Kidney epithelial cell (primary cell): ENCODE measurements around the gene PHPT1. TPM values are rescaled to one million over a fixed set of nuclear protein-coding genes. Genes with fewer than 3 reads are reported as not detected.
"Not testable (repeated sequence)": the region's sequence is repeated elsewhere in the genome, so short reads cannot be mapped to it uniquely, and the experiment has no call there.

Experiments used
- DNase-seq: peaks from one replicate; pipeline ENCODE4 v3.0.0-alpha.2; 2010; ENCODE audit warnings: low read depth
- H3K27me3 ChIP-seq: 2 replicates; pipeline ENCODE4 v1.6.0; 2011; ENCODE audit warnings: low read length; ENCODE audit not compliant: control insufficient read depth, insufficient read depth
- H3K36me3 ChIP-seq: 2 replicates; pipeline ENCODE4 v1.5.1; 2011; ENCODE audit warnings: low read length; ENCODE audit not compliant: control insufficient read depth, insufficient read depth
- H3K4me3 ChIP-seq: 2 replicates; pipeline ENCODE4 v1.5.1; 2011; ENCODE audit warnings: low read depth, mild to moderate bottlenecking, control low read depth, low read length
- CTCF ChIP-seq: IDR thresholded peaks from 2 replicates; pipeline ENCODE4 v1.5.1; 2011; ENCODE audit warnings: mild to moderate bottlenecking, moderate library complexity, low read length, control low read depth, inconsistent platforms; ENCODE audit not compliant: insufficient read depth, poor library complexity, severe bottlenecking
- total RNA-seq: library from RNA; depleted of rRNA; stranded (reverse); fragments of >200 nt; gene quantifications from 2 replicates; pipeline ENCODE4 v1.2.3, GENCODE V29; 2015

The PHPT1 gene
- total RNA-seq, 1 donor from 2014 or later = 129 TPM

- H3K4me3 ChIP-seq = no peak overlapping the region
- no peaks in the 10 kb centered on the region for H3K27me3 ChIP-seq
- peak; percentile 63 for DNase-seq
- H3K36me3 ChIP-seq = no peaks in the 10 kb centered on the region
- no peak for TF ChIP-seq CTCF
Measured at GRCh38 chr9:136882109-136882946, 33.1 kb downstream of the PHPT1 start.

DNA sequence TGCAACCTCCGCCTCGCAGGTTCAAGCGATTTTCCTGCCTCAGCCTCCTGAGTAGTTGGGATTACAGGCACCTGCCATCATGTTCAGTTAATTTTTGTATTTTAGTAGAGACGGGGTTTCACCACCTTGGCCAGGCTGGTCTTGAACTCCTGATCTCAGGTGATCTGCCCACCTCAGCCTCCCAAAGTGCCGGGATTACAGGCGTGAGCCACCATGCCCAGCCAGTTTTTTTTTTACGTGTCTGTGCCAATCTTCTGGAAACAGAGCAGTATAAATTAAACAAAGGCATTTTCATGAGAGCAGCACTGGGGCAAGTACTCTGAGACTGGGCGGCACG is 33.7 kb downstream of the PHPT1 start:
- not testable (repeated sequence) for H3K36me3 ChIP-seq, H3K4me3 ChIP-seq, H3K27me3 ChIP-seq, DNase-seq

- H3K4me3 ChIP-seq, H3K27me3 ChIP-seq, DNase-seq, H3K36me3 ChIP-seq: not testable (repeated sequence)
Measured at GRCh38 chr9:136883670-136884069, 34.5 kb downstream of the PHPT1 start.

DNA sequence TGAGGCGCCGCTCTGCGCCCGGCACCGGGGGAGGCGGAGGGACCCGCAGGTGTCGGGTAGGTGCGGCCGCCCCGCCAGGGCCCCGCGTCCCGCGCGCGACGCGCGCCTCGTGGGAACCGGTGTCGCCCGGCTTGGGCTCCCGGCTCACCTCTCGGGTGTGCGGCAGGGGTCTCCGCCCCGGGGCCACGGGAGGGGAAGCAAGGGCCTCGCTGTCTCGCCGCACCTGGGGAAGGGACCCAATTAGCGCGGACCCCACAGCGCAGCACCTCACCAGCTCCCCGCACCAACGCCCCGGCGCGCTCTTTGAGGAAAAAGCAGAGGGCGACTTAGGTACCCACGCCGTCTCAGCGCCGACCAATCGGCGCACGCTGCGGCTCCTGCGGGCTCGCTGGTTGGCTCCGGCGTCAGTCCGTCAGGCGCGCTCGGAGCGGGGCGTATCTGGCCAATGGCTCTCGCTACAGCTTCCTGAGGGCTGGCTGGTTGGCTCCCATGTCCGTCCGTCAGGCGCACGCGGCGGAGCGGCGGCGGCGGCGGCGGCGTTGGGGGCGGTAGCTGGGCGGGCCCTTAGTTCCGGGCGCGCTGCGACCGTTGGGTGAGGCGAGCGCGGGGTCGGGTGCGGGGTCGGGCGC is 36.9 kb downstream of the PHPT1 start, which contains the start of gene TRAF2:
TSS of gene TRAF2 (plus strand) at position 567 of the 629 bp plus-strand sequence. CDS start 12,225 bp downstream, outside the sequence.
- Histone ChIP-seq H3K36me3 (no peaks in the 10 kb centered on the region), H3K27me3 (no peaks in the 10 kb centered on the region), H3K4me3 (peak within 1 kb of the TSS; percentile 94)
- no peak for TF ChIP-seq CTCF
- peak; percentile 93 for DNase-seq

DNA sequence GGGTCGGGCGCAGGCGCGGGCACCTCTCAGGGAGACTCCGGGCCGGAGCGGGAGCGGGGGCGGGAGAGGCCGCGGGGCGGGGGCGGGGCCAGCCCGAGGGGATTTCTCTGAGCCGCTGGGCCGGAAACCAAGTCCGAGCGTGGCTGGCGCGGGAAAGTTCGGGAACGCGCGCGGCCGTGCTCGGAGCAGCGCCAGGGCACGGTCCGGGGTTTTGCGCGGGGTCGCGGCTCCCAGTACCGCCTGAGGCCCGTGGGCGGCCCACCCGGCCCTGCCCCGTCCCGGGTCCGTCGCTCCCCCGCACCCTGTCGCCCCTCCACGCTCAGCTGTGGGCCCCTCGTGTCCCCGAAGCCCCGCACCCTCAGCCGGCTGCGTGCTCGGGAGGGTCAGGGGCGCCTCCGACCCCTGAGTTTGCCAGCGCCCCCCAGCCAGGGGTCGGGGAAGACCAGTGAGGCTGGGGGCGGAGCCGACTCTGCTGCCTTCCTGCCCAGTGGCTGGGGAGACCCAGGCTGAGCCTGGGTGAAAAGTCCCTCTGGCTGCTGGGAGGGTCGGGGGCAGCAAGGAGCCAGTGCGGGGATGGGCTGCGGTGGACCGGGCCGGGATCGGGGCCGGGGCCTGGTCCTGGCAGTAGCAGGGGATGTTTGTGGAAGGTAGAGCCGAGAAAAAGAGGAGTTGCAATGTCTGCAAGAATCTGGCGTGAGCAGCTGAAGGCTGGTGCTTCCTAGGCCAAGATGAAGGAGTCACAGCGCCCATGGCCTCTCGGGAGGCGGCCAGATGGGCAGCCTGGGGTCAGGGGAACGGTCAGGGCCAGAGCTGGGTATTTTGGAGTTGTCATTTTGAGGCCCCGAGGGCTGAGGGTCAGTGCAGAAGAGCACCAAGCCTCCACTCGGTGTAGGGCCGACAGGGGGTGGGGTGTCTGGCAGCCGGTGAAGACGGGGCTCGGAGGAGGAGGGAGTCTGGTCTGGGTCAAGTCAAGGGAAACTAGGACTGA is 37.7 kb downstream of the PHPT1 start:
- H3K4me3 ChIP-seq = peak overlapping the region; percentile 94
- H3K27me3 ChIP-seq = no peaks in the 10 kb centered on the region
- H3K36me3 ChIP-seq = no peaks in the 10 kb centered on the region
- DNase-seq = no peak
- no peak for TF ChIP-seq CTCF

DNA sequence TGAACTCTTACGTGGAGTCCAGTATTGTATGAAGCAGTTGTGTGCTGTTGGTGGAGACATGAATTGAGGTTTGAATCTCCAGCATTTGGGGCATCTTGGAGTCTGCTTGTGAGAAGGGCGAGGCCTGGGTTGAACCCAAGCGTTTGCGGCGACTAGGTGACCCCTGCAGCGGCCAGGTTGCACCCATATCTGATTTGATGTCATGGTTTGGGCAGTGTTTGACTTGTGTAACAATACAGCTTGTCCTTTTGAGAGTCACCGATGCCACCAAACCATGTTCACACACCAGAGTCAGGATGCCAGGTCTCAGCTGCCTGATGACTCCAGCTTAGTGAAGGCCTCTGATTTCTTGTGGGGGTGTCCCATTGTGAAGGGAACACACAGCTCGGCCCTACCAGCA is 39.2 kb downstream of the PHPT1 start:
- DNase-seq = no peak
- Histone ChIP-seq H3K36me3 (no peaks in the 10 kb centered on the region), H3K4me3 (no peak overlapping the region), H3K27me3 (no peaks in the 10 kb centered on the region)
- no peak for TF ChIP-seq CTCF
